ENCODE results near the gene OGFOD2. TPM values are rescaled to one million over a fixed set of nuclear protein-coding genes. Genes with fewer than 3 reads are reported as not detected.

Gene OGFOD2
- total RNA-seq, 1 donor from 2014 or later: 19.5 TPM

GRCh38 chr12:122955156-122955555 lies 19.9 kb upstream of the OGFOD2 start:
- intact Hi-C loops (cut with DNase I): no loop called here
- ATAC-seq (no peak), DNase-seq (no peak)
- H3K27ac ChIP-seq: no peak overlapping the region
- no peak for TF ChIP-seq CTCF (IDR thresholded peaks at IDR 0.05)
- H3K4me1 ChIP-seq: no peaks in the 10 kb centered on the region
- no peak overlapping the region for H3K4me3 ChIP-seq
- H3K9me3 ChIP-seq: no peaks in the 10 kb centered on the region
- peaks cover 7% of the 10 kb centered on the region for H3K36me3 ChIP-seq
- no peaks in the 10 kb centered on the region for H3K27me3 ChIP-seq (ENCODE audit: low read depth)

- H3K27me3 ChIP-seq (ENCODE audit: low read depth): no peaks in the 10 kb centered on the region
- H3K9me3 ChIP-seq: no peaks in the 10 kb centered on the region
- TF ChIP-seq CTCF (IDR thresholded peaks at IDR 0.05): no peak
- no peak for ATAC-seq
- peaks cover 7% of the 10 kb centered on the region for H3K36me3 ChIP-seq
- intact Hi-C loops (cut with DNase I): no loop called here
- no peak overlapping the region for H3K4me3 ChIP-seq
- no peak overlapping the region for H3K27ac ChIP-seq
- DNase-seq: no peak
- no peaks in the 10 kb centered on the region for H3K4me1 ChIP-seq
Measured at GRCh38 chr12:122956035-122956434, 19.0 kb upstream of the OGFOD2 start.

GRCh38 chr12:122958198-122958888 lies 16.7 kb upstream of the OGFOD2 start:
- TF ChIP-seq CTCF (IDR thresholded peaks at IDR 0.05): no peak
- ATAC-seq: no peak
- H3K4me1 ChIP-seq: peaks cover 11% of the 10 kb centered on the region
- H3K27me3 ChIP-seq (ENCODE audit: low read depth): no peaks in the 10 kb centered on the region
- H3K27ac ChIP-seq: no peak overlapping the region
- H3K9me3 ChIP-seq: no peaks in the 10 kb centered on the region
- peaks cover 7% of the 10 kb centered on the region for H3K36me3 ChIP-seq
- DNase-seq: no peak
- intact Hi-C loops (cut with DNase I): no loop called here
- no peak overlapping the region for H3K4me3 ChIP-seq

- Histone ChIP-seq H3K27me3 (ENCODE audit: low read depth) (no peaks in the 10 kb centered on the region), H3K4me3 (no peak overlapping the region), H3K9me3 (no peaks in the 10 kb centered on the region), H3K4me1 (peaks cover 23% of the 10 kb centered on the region), H3K36me3 (peaks cover 7% of the 10 kb centered on the region), H3K27ac (no peak overlapping the region)
- intact Hi-C loops (cut with DNase I): no loop called here
- DNase-seq (no peak), ATAC-seq (no peak)
- no peak for TF ChIP-seq CTCF (IDR thresholded peaks at IDR 0.05)
Measured at GRCh38 chr12:122959566-122960192, 15.4 kb upstream of the OGFOD2 start.

GRCh38 chr12:122960193-122960569 lies 14.9 kb upstream of the OGFOD2 start:
- DNase-seq: no peak
- H3K4me1 ChIP-seq: peaks cover 26% of the 10 kb centered on the region
- H3K9me3 ChIP-seq: no peaks in the 10 kb centered on the region
- no peak overlapping the region for H3K4me3 ChIP-seq
- intact Hi-C loops (cut with DNase I): no loop called here
- ATAC-seq: no peak
- no peaks in the 10 kb centered on the region for H3K27me3 ChIP-seq (ENCODE audit: low read depth)
- H3K36me3 ChIP-seq: peaks cover 7% of the 10 kb centered on the region
- no peak for TF ChIP-seq CTCF (IDR thresholded peaks at IDR 0.05)
- no peak overlapping the region for H3K27ac ChIP-seq
